GM12874 (cell line): ENCODE results near the gene TFF2.

ENCODE experiments used
- CTCF ChIP-seq: IDR thresholded peaks from 2 replicates; pipeline ENCODE4 v1.5.1; 2011; ENCODE audit warnings: low read depth, mild to moderate bottlenecking, control low read depth, low read length, moderate library complexity; ENCODE audit not compliant: insufficient read depth

TFF2 gene

GRCh38 chr21:42309753-42310213 lies 41.0 kb downstream of the TFF2 start:
- TF ChIP-seq CTCF = peak; percentile 88

GRCh38 chr21:42308914-42309752 lies 41.7 kb downstream of the TFF2 start:
- TF ChIP-seq CTCF = no peak

- TF ChIP-seq CTCF = no peak
These were observed 42.5 kb downstream of the TFF2 start for GRCh38 chr21:42308161-42308913.

GRCh38 chr21:42307106-42307505 lies 43.7 kb downstream of the TFF2 start:
- no peak for TF ChIP-seq CTCF

- TF ChIP-seq CTCF = no peak
These were observed 44.3 kb downstream of the TFF2 start for GRCh38 chr21:42306366-42307035.

- no peak for TF ChIP-seq CTCF
These were observed 45.1 kb downstream of the TFF2 start for GRCh38 chr21:42305707-42306147.
